ENCODE measurements around the gene CNTN4. TPM values are rescaled to one million over a fixed set of nuclear protein-coding genes. Genes with fewer than 3 reads are reported as not detected.
"Not testable (repeated sequence)": the region's sequence is repeated elsewhere in the genome, so short reads cannot be mapped to it uniquely, and the experiment has no call there.

Gene CNTN4
- total RNA-seq, 1 donor from 2014 or later: 3.2 TPM

- ATAC-seq: no peak
- intact Hi-C loops (cut with micrococcal nuclease): no loop called here
- no peak for DNase-seq
Observed at GRCh38 chr3:2819571-2819970, 720.9 kb downstream of the CNTN4 start.

GRCh38 chr3:2820982-2821381, 722.3 kb downstream of the CNTN4 start:
- intact Hi-C loops (cut with micrococcal nuclease); ATAC-seq; DNase-seq: not testable (repeated sequence)

- ATAC-seq: no peak
- intact Hi-C loops (cut with micrococcal nuclease): no loop called here
- DNase-seq: no peak
Observed at GRCh38 chr3:2822611-2823010, 723.9 kb downstream of the CNTN4 start.

- no peak for ATAC-seq
- intact Hi-C loops (cut with micrococcal nuclease): no loop called here
- no peak for DNase-seq
Observed at GRCh38 chr3:2823031-2823430, 724.4 kb downstream of the CNTN4 start.

GRCh38 chr3:2823437-2824211, 725.0 kb downstream of the CNTN4 start:
- intact Hi-C loops (cut with micrococcal nuclease): no loop called here
- DNase-seq: no peak
- ATAC-seq: no peak

GRCh38 chr3:2826036-2826435, 727.4 kb downstream of the CNTN4 start:
- intact Hi-C loops (cut with micrococcal nuclease): no loop called here
- DNase-seq (no peak), ATAC-seq (no peak)

- intact Hi-C loops (cut with micrococcal nuclease): no loop called here
- no peak for DNase-seq
- no peak for ATAC-seq
Observed at GRCh38 chr3:2826453-2826852, 727.8 kb downstream of the CNTN4 start.

GRCh38 chr3:2837239-2837638, 738.6 kb downstream of the CNTN4 start:
- ATAC-seq (no peak), DNase-seq (no peak)
- intact Hi-C loops (cut with micrococcal nuclease): no loop called here

GRCh38 chr3:2837910-2838309, 739.2 kb downstream of the CNTN4 start:
- DNase-seq (no peak), ATAC-seq (no peak)
- intact Hi-C loops (cut with micrococcal nuclease): no loop called here

GRCh38 chr3:2838546-2839157, 740.0 kb downstream of the CNTN4 start:
- intact Hi-C loops (cut with micrococcal nuclease): no loop called here
- ATAC-seq (peak; percentile 20), DNase-seq (no peak)

- intact Hi-C loops (cut with micrococcal nuclease): no loop called here
- ATAC-seq (peak; percentile 67), DNase-seq (no peak)
Observed at GRCh38 chr3:2839876-2840275, 741.2 kb downstream of the CNTN4 start.

- DNase-seq: no peak
- intact Hi-C loops (cut with micrococcal nuclease): no loop called here
- ATAC-seq: peak; percentile 21
Observed at GRCh38 chr3:2847062-2847841, 748.6 kb downstream of the CNTN4 start.

- DNase-seq (no peak), ATAC-seq (no peak)
- intact Hi-C loops (cut with micrococcal nuclease): no loop called here
Observed at GRCh38 chr3:2849092-2849491, 750.4 kb downstream of the CNTN4 start.

GRCh38 chr3:2850701-2851100, 752.0 kb downstream of the CNTN4 start:
- intact Hi-C loops (cut with micrococcal nuclease): no loop called here
- ATAC-seq (no peak), DNase-seq (no peak)

- no peak for DNase-seq
- ATAC-seq: no peak
- intact Hi-C loops (cut with micrococcal nuclease): no loop called here
Observed at GRCh38 chr3:2851361-2851760, 752.7 kb downstream of the CNTN4 start.

- DNase-seq: peak; percentile 55
- intact Hi-C loops (cut with micrococcal nuclease): no loop called here
- peak; percentile 38 for ATAC-seq
Observed at GRCh38 chr3:2851835-2852234, 753.2 kb downstream of the CNTN4 start.

GRCh38 chr3:2853651-2854050, 755.0 kb downstream of the CNTN4 start:
- ATAC-seq (no peak), DNase-seq (no peak)
- intact Hi-C loops (cut with micrococcal nuclease): no loop called here

GRCh38 chr3:2856138-2857133, 757.8 kb downstream of the CNTN4 start:
- intact Hi-C loops (cut with micrococcal nuclease): no loop called here
- no peak for ATAC-seq

GRCh38 chr3:2860626-2861025, 762.0 kb downstream of the CNTN4 start:
- no peak for ATAC-seq
- intact Hi-C loops (cut with micrococcal nuclease): no loop called here
- no peak for DNase-seq

More at GRCh38 chr3:2856138-2857133, 757.8 kb downstream of the CNTN4 start:
- DNase-seq: no peak
